Activated naive CD4-positive, alpha-beta T cell treated with Interleukin-2 at 50 U/mL for 16 hours (primary cell): ENCODE measurements around the gene HHIPL1.
"Not testable (repeated sequence)": the region's sequence is repeated elsewhere in the genome, so short reads cannot be mapped to it uniquely, and the experiment has no call there.

Experiments used
- DNase-seq: peaks from one replicate; pipeline ENCODE4 v3.0.0-alpha.2; 2020

Gene HHIPL1

GRCh38 chr14:99636487-99636886 lies 8.4 kb upstream of the HHIPL1 start:
- no peak for DNase-seq

- DNase-seq = no peak
These were observed 7.3 kb upstream of the HHIPL1 start for GRCh38 chr14:99637624-99638023.

DNA sequence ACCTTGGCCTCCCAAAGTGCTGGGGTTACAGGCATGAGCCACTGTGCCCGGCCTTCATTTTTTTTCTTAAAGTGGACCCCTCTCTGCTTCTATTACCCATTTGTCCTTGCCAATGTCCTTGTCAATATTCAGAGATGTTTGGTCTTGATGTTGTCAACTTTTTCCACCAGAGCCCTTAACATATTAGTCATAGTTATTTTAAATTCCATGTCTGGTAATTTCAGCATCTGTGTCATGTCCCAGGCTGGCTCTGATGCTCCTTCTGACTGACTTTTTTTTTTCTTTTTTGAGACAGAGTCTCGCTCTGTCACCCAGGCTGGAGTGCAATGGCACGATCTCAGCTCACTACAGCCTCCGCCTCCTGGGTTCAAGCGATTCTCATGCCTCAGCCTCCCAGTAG lies 2.2 kb upstream of the HHIPL1 start:
- not testable (repeated sequence) for DNase-seq

GRCh38 chr14:99643343-99643742 lies 1.6 kb upstream of the HHIPL1 start:
- no peak for DNase-seq

GRCh38 chr14:99644035-99644587 lies 818 bp upstream of the HHIPL1 start:
- no peak for DNase-seq

GRCh38 chr14:99645545-99646505 lies 896 bp downstream of the HHIPL1 start:
- no peak for DNase-seq

- no peak for DNase-seq
These were observed 2.5 kb downstream of the HHIPL1 start for GRCh38 chr14:99647411-99647810.

DNA sequence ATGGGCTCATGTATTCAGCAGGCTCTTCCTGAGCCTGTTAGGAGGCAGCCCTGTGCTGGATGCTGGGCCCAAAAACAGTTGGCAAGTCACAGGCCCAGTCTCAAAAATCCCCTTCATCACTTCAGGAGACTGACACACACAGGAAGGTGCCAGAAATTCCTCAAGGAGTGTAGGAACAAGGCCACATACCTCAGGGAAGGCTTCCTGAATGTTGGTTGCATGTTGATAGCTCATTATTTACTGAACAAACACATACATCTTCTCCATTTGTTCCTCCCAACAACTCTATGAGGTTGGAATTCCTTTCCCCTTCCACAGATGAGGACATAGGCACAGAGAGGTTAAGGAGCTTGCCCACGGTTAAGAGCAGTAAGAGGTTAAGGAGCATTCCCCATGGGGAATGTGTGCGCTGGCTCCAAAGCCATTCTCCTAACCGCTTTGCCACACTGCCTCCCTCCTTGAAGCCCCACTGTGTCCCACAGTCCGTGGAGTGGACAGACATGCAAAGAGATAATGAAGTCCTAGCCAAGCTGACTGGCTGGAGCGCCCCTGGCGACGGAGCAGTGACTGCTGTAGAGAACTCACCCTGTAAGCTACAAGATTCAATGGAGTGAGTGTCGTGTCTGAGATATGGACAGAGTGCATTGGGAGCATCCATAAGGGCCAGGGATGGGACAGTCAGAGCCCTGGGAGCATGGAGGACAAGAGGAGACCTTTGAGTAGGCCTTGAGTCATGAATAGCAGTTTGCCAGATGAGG lies 3.3 kb downstream of the HHIPL1 start:
- DNase-seq = no peak

DNA sequence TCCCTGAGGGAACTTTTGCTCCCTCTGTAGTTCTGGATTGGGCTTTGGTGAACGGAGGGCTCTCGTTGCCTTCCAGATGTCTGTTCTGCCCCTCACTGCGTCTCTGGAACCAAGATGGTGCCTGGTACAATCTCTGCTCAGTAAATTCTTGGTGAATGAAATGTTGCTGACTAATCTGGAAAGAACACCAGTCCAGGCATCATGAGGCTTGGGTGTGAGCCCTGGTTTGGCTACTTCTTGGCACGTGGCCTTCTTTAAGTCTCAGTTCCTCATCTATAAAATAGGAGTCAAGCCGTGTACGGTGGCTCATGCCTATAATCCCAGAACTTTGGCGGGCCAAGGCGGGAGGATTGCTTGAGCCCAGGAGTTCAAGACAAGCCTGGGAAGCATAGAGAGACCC lies 4.3 kb downstream of the HHIPL1 start:
- no peak for DNase-seq

- DNase-seq = no peak
These were observed 4.7 kb downstream of the HHIPL1 start for GRCh38 chr14:99649643-99650042.

DNA sequence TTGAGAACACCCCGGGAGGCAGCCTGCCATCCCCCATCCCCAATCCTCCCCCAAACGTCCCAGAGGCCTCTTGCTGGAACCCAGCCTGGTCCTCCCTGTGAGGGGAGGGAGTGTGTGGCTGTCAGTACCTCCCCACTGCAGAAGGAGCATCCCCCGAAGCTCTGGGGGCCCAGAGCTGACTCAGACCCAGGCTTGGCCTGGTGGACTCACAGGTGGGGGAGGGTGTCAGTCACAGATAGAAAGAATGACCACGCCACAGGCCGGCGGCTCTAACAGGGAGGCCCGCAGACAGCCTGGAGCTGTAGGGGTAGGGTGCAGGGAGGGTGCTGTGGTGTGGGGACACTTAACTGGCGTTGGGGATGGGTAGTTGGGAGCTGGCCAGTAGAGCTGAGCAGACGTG lies 5.3 kb downstream of the HHIPL1 start:
- DNase-seq = no peak

GRCh38 chr14:99651953-99652746 lies 7.2 kb downstream of the HHIPL1 start:
- no peak for DNase-seq

DNA sequence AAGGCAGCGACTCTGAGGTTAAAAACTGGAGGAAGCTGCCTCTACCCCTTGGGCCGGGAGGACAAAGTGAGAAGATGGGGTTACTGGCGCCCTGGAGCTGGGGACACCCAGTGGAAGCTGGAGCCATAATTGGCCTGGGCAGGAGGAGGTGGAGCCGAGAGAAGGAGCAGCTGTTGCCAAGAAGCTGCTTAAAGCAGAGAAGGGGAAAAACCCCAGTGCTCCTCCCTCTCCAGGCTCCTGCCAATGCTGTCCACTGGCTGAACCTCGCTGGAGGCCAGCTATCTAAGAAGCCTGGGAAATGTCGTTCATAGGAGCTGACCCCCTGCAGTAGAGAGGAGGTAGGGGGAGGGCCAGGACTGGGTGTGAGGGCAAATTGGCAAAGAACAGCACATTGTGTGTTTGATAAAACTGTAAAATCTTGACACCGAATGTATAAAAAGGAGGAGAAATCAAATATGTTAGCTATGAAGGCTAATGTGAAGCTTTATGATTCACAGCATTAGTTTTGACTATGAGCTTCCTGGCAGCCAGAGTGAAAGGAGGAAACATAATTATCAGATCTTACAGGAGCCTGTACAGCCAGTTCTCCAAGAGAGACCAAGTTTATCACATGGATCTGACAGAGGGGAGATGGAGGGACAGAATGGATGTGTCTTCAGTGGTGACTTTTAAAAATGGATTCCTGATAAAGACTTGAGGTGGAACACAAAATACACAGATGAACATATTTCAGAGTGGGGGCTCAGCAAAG lies 9.5 kb downstream of the HHIPL1 start:
- DNase-seq = no peak

- DNase-seq = no peak
These were observed 10.6 kb downstream of the HHIPL1 start for GRCh38 chr14:99655521-99655920.

DNA sequence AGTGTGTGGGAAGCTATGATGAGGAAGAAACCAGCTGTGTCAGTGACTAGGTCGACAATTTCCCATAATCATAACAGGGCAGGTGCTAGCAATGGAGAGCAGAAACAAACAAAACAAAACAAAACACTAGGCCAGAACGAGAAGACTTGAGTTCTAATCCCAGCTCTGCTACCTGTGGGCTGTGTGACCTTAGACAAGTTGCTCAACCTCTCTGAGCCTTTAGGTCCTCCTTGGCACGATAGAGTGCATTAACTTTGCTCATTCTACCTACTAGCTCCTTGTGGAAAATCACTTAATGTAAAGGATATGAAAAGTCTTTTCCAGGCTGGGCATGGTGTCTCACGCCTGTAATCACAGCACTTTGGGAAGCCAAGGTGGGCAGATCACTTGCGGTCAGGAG lies 11.2 kb downstream of the HHIPL1 start:
- no peak for DNase-seq

DNA sequence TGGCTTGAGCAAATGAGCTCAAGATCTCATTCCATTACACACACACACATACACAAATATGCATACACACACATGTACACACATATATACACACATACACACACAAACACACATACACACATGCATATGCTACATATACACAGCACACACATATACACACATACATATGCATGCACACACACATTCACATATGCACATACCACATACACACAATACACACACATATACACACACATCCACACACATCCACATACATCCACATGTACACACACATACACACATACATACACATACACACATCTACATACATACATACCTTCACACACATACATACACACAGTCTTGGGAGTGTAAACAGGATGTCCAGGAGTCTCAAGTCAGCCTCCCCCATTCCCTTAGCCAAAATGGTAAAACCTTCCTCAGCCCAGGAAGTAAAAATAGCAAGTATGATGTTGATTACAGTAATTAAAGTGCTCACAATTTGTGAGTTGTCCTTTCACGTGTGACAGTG lies 12.8 kb downstream of the HHIPL1 start:
- no peak for DNase-seq

DNA sequence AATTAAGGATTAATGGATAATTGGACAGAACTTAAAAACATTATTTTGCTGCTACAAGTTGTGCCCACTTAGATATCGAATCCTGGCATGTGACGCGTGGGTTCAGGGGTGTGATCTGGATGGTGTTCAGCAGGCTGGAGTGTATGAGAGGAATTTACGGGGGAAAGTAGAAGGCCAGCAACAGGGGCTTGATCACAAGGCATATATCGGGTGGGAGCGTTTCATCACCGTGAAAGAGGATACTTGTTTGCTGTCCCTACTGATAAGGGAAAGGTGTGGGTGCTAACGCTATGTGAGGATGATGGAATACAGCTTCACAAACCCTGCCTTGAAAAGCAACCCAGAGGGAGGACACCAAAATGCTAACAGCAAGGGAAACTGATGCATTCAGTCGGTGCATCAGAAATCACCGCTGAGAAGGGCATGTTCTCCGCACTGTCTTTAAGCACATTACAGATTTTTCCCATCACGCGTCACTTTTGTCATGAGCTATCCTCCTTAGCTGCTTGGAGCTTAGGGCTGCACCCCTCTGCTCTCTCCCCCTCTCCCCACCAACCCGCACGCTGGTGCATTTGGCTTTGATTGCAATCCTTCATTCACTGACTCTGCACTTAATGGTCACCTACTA lies 13.4 kb downstream of the HHIPL1 start:
- DNase-seq = no peak

- peak; percentile 6 for DNase-seq
These were observed 14.4 kb downstream of the HHIPL1 start for GRCh38 chr14:99659333-99659741.

- DNase-seq = no peak
These were observed 15.2 kb downstream of the HHIPL1 start for GRCh38 chr14:99660006-99660566.

GRCh38 chr14:99660794-99661193 lies 15.9 kb downstream of the HHIPL1 start:
- no peak for DNase-seq

DNA sequence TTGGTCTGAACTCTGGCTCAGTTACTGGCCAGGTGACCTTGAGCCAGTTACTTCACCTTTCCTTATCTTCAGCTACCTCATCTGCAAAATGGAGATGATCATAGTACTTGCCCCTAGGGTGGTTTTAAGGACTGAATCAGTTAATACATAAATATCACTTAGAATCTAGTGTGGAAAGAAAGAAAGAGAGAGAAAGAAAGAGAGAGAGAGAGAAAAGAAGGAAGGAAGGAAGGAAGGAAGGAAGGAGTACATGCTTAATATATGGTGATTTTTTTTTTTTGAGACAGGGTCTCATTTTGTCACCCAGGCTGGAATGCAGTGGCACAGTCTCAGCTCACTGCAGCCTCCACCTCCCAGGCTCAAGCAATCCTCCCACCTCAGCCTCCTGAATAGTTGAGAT lies 16.3 kb downstream of the HHIPL1 start:
- not testable (repeated sequence) for DNase-seq
